ENCODE results near the gene P2RY12.

The P2RY12 gene

DNA sequence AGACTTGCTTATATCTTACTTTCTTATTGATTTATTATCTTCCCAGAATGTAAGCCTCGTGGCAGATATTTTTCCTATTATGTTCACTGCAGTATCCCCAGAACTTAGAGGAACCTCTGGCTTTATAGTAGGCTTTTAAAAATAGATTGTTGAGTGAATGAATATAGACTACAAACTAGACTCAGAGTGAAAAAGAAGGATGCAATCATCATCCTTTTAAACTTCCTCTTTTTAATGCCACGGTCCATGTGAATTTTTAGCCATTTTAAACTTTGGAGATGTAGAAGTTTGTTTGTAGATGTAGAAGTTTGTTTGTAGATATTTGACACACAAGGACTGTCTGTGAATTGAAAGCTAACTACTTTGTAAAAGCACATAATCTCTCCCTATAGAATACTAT is 7.2 kb upstream of the P2RY12 start:
- TF ChIP-seq, protein P1, sequence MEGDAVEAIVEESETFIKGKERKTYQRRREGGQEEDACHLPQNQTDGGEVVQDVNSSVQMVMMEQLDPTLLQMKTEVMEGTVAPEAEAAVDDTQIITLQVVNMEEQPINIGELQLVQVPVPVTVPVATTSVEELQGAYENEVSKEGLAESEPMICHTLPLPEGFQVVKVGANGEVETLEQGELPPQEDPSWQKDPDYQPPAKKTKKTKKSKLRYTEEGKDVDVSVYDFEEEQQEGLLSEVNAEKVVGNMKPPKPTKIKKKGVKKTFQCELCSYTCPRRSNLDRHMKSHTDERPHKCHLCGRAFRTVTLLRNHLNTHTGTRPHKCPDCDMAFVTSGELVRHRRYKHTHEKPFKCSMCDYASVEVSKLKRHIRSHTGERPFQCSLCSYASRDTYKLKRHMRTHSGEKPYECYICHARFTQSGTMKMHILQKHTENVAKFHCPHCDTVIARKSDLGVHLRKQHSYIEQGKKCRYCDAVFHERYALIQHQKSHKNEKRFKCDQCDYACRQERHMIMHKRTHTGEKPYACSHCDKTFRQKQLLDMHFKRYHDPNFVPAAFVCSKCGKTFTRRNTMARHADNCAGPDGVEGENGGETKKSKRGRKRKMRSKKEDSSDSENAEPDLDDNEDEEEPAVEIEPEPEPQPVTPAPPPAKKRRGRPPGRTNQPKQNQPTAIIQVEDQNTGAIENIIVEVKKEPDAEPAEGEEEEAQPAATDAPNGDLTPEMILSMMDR (IDR thresholded peaks at IDR 0.05), result no peak

DNA sequence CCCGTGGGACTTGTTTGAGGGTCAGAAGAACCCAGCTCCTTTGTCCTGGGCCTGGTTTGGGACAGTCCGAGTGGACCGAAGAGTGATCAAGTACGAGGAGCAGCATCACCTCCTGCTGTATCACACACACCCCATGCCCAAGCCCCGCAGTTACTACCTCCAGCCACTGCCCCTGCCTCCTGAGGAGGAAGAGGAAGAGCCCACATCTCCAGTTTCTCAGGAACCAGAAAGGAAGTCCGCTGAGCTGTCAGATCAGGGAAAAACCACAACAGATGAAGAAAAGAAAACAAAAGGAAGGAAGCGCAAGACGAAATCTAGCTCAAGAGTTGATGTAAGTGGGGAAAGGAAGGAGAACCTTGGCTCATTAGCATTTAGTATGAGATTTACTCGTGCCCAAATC is 3.3 kb upstream of the P2RY12 start:
- TF ChIP-seq, protein P1 (IDR thresholded peaks at IDR 0.05), result no peak

DNA sequence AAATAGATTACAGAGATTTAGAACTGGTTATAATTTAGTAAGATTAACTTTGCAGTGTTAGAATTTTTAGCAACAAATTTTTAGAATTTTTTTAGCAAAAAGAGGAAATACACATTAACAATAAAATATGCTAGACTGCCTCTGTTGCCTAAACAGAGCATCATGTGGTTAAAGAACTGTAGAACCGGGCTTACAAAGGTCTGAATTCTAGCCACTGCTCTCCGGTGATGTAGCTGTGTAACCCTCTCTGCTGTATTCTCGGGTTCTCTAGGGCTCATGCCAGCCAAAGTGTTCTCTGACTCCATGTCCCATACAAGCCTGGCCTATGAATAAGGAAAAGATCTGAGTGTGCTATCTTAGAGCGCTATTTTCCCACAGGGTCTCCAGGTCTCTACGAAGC is 2.9 kb upstream of the P2RY12 start:
- TF ChIP-seq, protein P1 (IDR thresholded peaks at IDR 0.05), result no peak

DNA sequence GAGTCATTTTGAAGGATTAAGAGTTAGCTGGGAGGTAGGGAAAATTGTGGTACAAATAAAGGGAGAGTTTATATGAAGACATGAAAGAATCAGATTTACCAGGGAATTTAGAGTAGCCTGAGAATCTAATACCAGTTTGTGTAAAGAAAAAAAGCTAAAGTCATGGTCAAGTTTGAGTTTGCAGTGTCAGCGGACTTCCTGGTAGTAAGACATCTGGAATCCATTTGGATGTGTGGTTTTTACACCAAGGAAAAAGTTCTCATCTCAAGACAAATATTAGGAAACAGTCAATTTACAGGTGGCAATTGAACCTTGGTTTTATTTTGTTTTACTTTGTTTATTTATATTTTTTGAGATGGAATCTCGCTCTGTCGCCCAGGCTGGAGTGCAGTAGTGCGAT is 1.5 kb upstream of the P2RY12 start:
- TF ChIP-seq, protein P1 (IDR thresholded peaks at IDR 0.05), result no peak

DNA sequence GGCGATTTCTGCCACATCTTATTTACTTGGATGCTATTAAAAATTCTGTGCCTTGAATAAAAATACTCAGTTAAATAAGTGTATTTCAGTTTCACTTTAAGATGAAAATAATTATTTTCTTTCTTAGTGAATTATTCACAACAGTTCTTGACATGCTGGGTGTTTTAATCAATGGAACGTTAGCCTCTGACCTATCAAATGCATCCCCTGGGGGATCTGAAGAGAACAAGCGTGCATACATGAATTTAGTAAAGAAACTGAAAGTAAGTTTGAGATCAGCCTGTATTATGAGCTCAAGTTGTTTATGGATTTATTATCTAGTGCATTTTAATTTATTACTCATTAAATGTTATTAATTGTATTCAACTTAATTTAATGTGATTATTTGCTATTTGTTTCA is 597 bp downstream of the P2RY12 start:
- TF ChIP-seq, protein P1 (IDR thresholded peaks at IDR 0.05), result no peak

DNA sequence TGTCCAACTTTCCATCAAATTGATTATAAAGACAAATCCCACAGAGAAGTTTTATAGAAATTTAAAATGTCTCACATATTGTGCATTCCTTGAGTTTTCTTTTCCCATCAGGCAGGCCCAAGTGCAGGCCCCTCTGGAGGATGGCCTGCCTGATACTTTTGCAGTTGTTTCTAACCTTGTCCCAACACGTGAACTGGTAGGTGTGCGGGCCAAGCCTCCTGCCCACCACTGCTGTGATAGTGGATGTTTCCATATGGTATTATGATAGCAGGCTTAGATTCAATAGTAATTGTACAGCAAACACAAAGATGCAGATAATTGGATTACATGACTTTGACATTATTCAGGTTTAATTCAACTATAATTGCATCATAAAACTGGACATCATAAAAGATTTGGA is 1.4 kb downstream of the P2RY12 start:
- TF ChIP-seq, protein P1 (IDR thresholded peaks at IDR 0.05), result no peak

DNA sequence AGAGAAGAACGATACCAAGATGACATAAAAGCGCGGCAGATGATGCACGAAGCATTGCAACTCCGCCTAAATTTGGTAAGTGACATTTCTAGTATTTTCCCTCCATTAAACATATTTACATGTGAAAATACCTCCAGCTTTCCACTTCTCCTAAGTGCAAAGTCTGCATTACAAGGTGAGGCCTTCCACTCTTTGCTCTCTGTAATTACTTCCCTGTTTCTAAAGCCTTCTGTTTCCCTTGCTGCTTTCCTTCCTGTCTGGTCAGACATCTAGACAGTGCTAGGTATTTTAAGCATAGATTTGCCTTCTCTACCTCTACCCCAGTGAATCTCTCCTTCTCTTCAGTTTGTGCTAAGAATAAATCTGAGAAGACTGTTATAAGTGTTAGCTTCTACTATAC is 1.9 kb downstream of the P2RY12 start:
- TF ChIP-seq, protein P1 (IDR thresholded peaks at IDR 0.05), result no peak

DNA sequence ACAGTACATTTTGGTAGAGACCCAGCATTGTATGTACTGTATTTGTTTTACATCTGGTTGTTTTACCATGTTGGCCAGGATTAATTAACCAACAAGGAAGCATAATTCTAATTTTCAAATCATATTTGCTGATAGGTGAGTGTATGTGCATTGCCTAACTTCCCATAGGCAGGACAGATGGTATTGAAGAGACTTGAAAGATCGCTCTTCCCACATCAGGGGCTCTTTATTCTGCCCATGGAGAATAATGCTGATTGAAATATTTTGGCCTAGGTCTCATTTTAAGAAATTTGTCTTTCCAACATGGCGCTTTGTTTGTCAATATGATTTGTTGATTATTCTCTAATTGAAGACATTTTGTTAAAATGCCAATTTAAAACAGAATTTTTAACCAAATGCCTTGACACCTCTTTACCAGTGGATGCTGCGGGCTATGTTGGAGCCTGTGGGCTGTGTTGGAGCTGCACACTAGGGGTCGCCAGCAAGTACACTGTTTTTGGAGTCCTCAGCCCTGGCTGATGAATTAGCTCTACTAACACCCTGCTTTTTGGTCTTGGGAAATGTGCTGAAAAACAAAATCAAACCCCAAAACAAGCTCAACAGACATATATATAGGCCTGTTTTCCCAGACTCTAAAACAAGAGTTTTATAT is 5.3 kb downstream of the P2RY12 start:
- TF ChIP-seq, protein P1 (IDR thresholded peaks at IDR 0.05), result peak; percentile 44

Measured in LNCAP (cell line).